Progenitor cell of endocrine pancreas (in vitro differentiated cells): ENCODE results near the gene HOXB4. TPM values are rescaled to one million over a fixed set of nuclear protein-coding genes. Genes with fewer than 3 reads are reported as not detected.
A peak's percentile ranks its signal among the peaks of the same experiment; 100 is the strongest.

Experiments
- DNase-seq: peaks from one replicate; pipeline ENCODE4 v3.0.0; 2021; ENCODE audit warnings: low spot score; ENCODE audit not compliant: unreplicated experiment
- H3K27ac Mint-ChIP-seq: 2 replicates; pipeline ENCODE4 v1.8.0; 2021; ENCODE audit warnings: mild to moderate bottlenecking, moderate library complexity, mixed read lengths
- H3K27me3 Mint-ChIP-seq: 2 replicates; pipeline ENCODE4 v1.8.0; 2021; ENCODE audit warnings: mixed read lengths
- H3K36me3 Mint-ChIP-seq: 2 replicates; pipeline ENCODE4 v1.8.0; 2022; ENCODE audit warnings: mixed read lengths; ENCODE audit not compliant: insufficient read depth
- H3K4me1 Mint-ChIP-seq: 2 replicates; pipeline ENCODE4 v1.8.0; 2021; ENCODE audit warnings: low read depth, mixed read lengths
- H3K4me3 Mint-ChIP-seq: 2 replicates; pipeline ENCODE4 v1.8.0; 2021; ENCODE audit warnings: low read depth, mild to moderate bottlenecking, moderate library complexity, mixed read lengths
- H3K9me3 Mint-ChIP-seq: 2 replicates; pipeline ENCODE4 v1.8.0; 2021; ENCODE audit warnings: low read depth, mixed read lengths
- total RNA-seq: library from RNA; stranded (reverse); gene quantifications from 2 replicates; pipeline ENCODE4 v1.2.1, GENCODE V29; 2021
- TF ChIP-seq, protein P1 (sequence below): fragments of 200-600 bp; sonication (generic); IDR thresholded peaks from one replicate; pipeline ENCODE4 v1.5.0; 2021; ENCODE audit warnings: antibody characterized with exemption, mild to moderate bottlenecking; ENCODE audit not compliant: unreplicated experiment

The HOXB4 gene
- total RNA-seq, 1 donor from 2014 or later = 3.4 TPM

- Mint-ChIP-seq H3K4me3 (no peak overlapping the region), H3K9me3 (no peaks in the 10 kb centered on the region), H3K36me3 (peaks cover 10% of the 10 kb centered on the region), H3K27ac (peak overlapping the region; percentile 27), H3K4me1 (peaks cover 42% of the 10 kb centered on the region), H3K27me3 (peaks cover 83% of the 10 kb centered on the region)
- TF ChIP-seq, protein P1, sequence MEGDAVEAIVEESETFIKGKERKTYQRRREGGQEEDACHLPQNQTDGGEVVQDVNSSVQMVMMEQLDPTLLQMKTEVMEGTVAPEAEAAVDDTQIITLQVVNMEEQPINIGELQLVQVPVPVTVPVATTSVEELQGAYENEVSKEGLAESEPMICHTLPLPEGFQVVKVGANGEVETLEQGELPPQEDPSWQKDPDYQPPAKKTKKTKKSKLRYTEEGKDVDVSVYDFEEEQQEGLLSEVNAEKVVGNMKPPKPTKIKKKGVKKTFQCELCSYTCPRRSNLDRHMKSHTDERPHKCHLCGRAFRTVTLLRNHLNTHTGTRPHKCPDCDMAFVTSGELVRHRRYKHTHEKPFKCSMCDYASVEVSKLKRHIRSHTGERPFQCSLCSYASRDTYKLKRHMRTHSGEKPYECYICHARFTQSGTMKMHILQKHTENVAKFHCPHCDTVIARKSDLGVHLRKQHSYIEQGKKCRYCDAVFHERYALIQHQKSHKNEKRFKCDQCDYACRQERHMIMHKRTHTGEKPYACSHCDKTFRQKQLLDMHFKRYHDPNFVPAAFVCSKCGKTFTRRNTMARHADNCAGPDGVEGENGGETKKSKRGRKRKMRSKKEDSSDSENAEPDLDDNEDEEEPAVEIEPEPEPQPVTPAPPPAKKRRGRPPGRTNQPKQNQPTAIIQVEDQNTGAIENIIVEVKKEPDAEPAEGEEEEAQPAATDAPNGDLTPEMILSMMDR = no peak
- DNase-seq = no peak
Observed at GRCh38 chr17:48551596-48552465, 26.3 kb downstream of the HOXB4 start.

DNA sequence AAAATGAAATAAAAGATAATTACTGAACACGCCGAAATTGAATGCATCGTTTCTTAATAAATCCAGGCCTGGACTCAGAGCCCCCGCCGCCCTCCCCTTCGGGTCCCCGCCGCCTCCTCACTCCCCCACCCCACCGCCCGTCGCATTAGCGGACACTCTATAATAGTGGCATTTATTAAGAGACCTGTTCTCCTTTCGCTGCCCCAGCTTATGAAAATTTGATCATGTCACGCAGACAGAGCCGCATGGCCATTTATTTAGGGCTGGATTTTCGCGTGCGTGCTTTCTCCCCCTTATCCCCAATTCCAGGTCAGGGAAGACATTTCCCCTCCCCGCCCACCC is 27.0 kb downstream of the HOXB4 start:
- TF ChIP-seq, protein P1 = no peak
- H3K27me3 Mint-ChIP-seq = peaks cover 83% of the 10 kb centered on the region
- no peak for DNase-seq
- peaks cover 41% of the 10 kb centered on the region for H3K4me1 Mint-ChIP-seq
- peak overlapping the region; percentile 31 for H3K4me3 Mint-ChIP-seq
- no peak overlapping the region for H3K27ac Mint-ChIP-seq
- H3K36me3 Mint-ChIP-seq = peaks cover 10% of the 10 kb centered on the region
- no peaks in the 10 kb centered on the region for H3K9me3 Mint-ChIP-seq

DNA sequence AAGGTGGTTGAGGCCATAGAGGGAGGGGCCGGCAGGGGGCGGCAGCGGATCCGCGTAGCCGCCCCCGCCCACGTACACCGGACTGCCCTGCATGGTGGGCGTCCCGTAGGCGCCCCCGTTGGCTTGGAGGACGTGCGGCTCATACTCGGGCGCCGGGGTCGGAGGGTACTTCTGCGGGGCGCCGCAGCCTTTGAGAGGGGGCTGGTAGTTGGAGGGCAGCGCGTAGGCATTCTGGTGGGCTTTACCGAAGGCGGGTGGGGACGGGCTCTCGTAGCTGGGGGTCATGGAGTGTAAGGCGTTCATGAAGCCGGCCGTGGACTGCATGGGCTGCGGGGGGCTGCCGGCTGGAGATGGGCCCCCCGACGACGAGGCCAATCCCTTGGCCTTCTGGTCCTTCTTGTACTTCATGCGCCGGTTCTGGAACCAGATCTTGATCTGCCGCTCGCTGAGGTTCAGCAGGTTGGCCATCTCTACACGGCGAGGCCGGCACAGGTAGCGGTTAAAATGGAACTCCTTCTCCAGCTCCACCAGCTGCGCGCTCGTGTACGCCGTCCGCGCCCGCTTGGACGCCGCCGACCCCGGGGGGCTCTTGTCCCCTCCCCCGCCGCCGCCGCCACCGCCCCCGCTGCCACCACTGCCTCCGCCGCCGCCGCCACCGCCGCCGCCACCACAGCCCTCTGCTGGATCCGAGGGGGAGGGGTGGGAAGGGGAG is 27.5 kb downstream of the HOXB4 start:
- H3K4me3 Mint-ChIP-seq = peak overlapping the region; percentile 54
- H3K4me1 Mint-ChIP-seq = peaks cover 40% of the 10 kb centered on the region
- H3K27me3 Mint-ChIP-seq = peaks cover 84% of the 10 kb centered on the region
- peaks cover 10% of the 10 kb centered on the region for H3K36me3 Mint-ChIP-seq
- H3K9me3 Mint-ChIP-seq = no peaks in the 10 kb centered on the region
- DNase-seq = no peak
- TF ChIP-seq, protein P1 = peak; percentile 49
- no peak overlapping the region for H3K27ac Mint-ChIP-seq

GRCh38 chr17:48549914-48550501 is 28.1 kb downstream of the HOXB4 start:
- DNase-seq = no peak
- no peaks in the 10 kb centered on the region for H3K9me3 Mint-ChIP-seq
- H3K4me1 Mint-ChIP-seq = peaks cover 43% of the 10 kb centered on the region
- no peak overlapping the region for H3K27ac Mint-ChIP-seq
- peak overlapping the region; percentile 54 for H3K4me3 Mint-ChIP-seq
- TF ChIP-seq, protein P1 = no peak
- H3K27me3 Mint-ChIP-seq = peaks cover 90% of the 10 kb centered on the region
- peaks cover 10% of the 10 kb centered on the region for H3K36me3 Mint-ChIP-seq

DNA sequence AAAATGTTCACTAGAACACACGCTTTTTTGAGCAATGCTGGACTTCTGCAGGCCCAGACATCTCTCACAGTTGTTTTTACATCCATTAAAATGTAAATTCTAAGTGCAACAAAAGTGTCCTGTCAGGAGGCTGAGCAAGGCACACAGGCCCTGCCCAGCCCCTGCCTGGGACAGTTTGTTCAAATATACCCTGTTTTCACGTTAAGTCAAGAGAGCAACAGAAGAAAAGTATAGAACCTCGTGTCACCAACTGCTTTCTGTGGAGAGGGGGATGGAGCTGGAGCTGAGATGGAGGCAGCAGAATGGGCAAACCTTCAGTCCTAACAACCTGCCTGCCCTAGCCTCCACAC is 28.9 kb downstream of the HOXB4 start:
- TF ChIP-seq, protein P1 = no peak
- no peak overlapping the region for H3K4me3 Mint-ChIP-seq
- H3K27ac Mint-ChIP-seq = peak overlapping the region; percentile 47
- H3K36me3 Mint-ChIP-seq = peaks cover 10% of the 10 kb centered on the region
- peaks cover 40% of the 10 kb centered on the region for H3K4me1 Mint-ChIP-seq
- H3K27me3 Mint-ChIP-seq = peaks cover 90% of the 10 kb centered on the region
- no peaks in the 10 kb centered on the region for H3K9me3 Mint-ChIP-seq
- DNase-seq = no peak
